ENCODE results near the gene DIAPH3. TPM values are rescaled to one million over a fixed set of nuclear protein-coding genes. Genes with fewer than 3 reads are reported as not detected.

Gene DIAPH3
- polyA plus RNA-seq, 2 of the 4 experiments (the other 2 are of a cell fraction): 10.8 to 13.6 TPM

- 98% methylated on average over 2 of the region's 2 CpGs for WGBS (ENCODE audit: missing lambda C conversion rate)
- H3K4me2 ChIP-seq: no peak overlapping the region
- no peaks in the 10 kb centered on the region for H3K4me1 ChIP-seq
- ChIA-PET POLR2A (no interaction called here), CTCF (no interaction called here)
- FAIRE-seq: no peak
- H3K27ac ChIP-seq: no peak overlapping the region
- TF ChIP-seq HMGXB4 (CRISPR knock-in tag; IDR thresholded peaks at IDR 0.05; ENCODE audit: borderline replicate concordance): no peak
- no peak for TF ChIP-seq USF2 (IDR thresholded peaks at IDR 0.05)
- no peak for TF ChIP-seq RCOR1 (IDR thresholded peaks at IDR 0.05; ENCODE audit: low read depth, low read length)
- TF ChIP-seq CBX2 (IDR thresholded peaks at IDR 0.05; ENCODE audit: borderline replicate concordance, low read depth): no peak
- no peak for TF ChIP-seq MAFK (IDR thresholded peaks at IDR 0.05; ENCODE audit: partially characterized antibody)
- no peak for TF ChIP-seq BCL3 (IDR thresholded peaks at IDR 0.05)
- no peak for TF ChIP-seq HOXB5 (CRISPR knock-in tag; IDR thresholded peaks at IDR 0.05)
- TF ChIP-seq CEBPB (IDR thresholded peaks at IDR 0.05): no peak
- no peak for TF ChIP-seq ZFP36 (IDR thresholded peaks at IDR 0.05; ENCODE audit: borderline replicate concordance, partially characterized antibody)
- TF ChIP-seq CHD2 (IDR thresholded peaks at IDR 0.05; ENCODE audit: low read length, partially characterized antibody): no peak
- TF ChIP-seq NPAS2 (CRISPR knock-in tag; IDR thresholded peaks at IDR 0.05; ENCODE audit: borderline replicate concordance): no peak
- TF ChIP-seq NR3C1 (IDR thresholded peaks at IDR 0.05): no peak
- ATAC-seq: no peak
- no peak overlapping the region for H3K4me3 ChIP-seq
- DNase-seq (ENCODE audit: low read depth in 1 of 2, low spot score in 1 of 2): no peak
- H3K9me3 ChIP-seq: no peaks in the 10 kb centered on the region
Measured at GRCh38 chr13:60074397-60074796, 89.3 kb downstream of the DIAPH3 start.

- DNase-seq (ENCODE audit: low read depth in 1 of 2, low spot score in 1 of 2): peak; percentile 0 to 10
Measured at GRCh38 chr13:60066226-60066625, 97.5 kb downstream of the DIAPH3 start.

More at GRCh38 chr13:60066226-60066625, 97.5 kb downstream of the DIAPH3 start:
- peak overlapping the region; percentile 34 for H3K4me2 ChIP-seq
- ChIA-PET CTCF (no interaction called here), POLR2A (no interaction called here)
- WGBS (ENCODE audit: missing lambda C conversion rate): 25% methylated on average over 1 of the region's 1 CpG
- TF ChIP-seq GATA3 (IDR thresholded peaks at IDR 0.05; ENCODE audit: borderline replicate concordance): no peak
- no peak for TF ChIP-seq ATOH8 (CRISPR knock-in tag; IDR thresholded peaks at IDR 0.05; ENCODE audit: low read depth)
- TF ChIP-seq PBX3 (IDR thresholded peaks at IDR 0.05): no peak
- TF ChIP-seq ESRRA (IDR thresholded peaks at IDR 0.05; ENCODE audit: borderline replicate concordance, low read length): no peak
- TF ChIP-seq HOXB5 (CRISPR knock-in tag; IDR thresholded peaks at IDR 0.05): no peak
- TF ChIP-seq TP53 (CRISPR knock-in tag; IDR thresholded peaks at IDR 0.05): no peak
- no peak for TF ChIP-seq ZFP36 (IDR thresholded peaks at IDR 0.05; ENCODE audit: borderline replicate concordance, partially characterized antibody)
- no peak for TF ChIP-seq FOSB (CRISPR knock-in tag; IDR thresholded peaks at IDR 0.05)
- TF ChIP-seq CBX8 (IDR thresholded peaks at IDR 0.05): no peak
- TF ChIP-seq CBX2 (IDR thresholded peaks at IDR 0.05; ENCODE audit: borderline replicate concordance, low read depth): no peak
- no peak for TF ChIP-seq CEBPB (IDR thresholded peaks at IDR 0.05)
- no peak for TF ChIP-seq ZSCAN20 (CRISPR knock-in tag; IDR thresholded peaks at IDR 0.05)
- TF ChIP-seq NR3C1 (IDR thresholded peaks at IDR 0.05): no peak
- no peak for TF ChIP-seq RFX5 (IDR thresholded peaks at IDR 0.05)
- no peak overlapping the region for H3K27ac ChIP-seq
- no peak for FAIRE-seq
- H3K4me1 ChIP-seq: peaks cover 9% of the 10 kb centered on the region
- ATAC-seq: no peak
- no peaks in the 10 kb centered on the region for H3K9me3 ChIP-seq
- H3K4me3 ChIP-seq: no peak overlapping the region
